H1 (cell line): ENCODE measurements around the gene DRD5. TPM values are rescaled to one million over a fixed set of nuclear protein-coding genes. Genes with fewer than 3 reads are reported as not detected.

Source experiments
- CTCF ChIA-PET: fragments of 300-600 bp; sonication (Branson Sonifier 250); formaldehyde crosslinking; loops from one replicate; lab custom pipeline; 2021; ENCODE audit not compliant: partially characterized antibody; lab: Charles Lee
- POLR2A ChIA-PET: fragments of 300-600 bp; sonication (Branson Sonifier 250); formaldehyde crosslinking; loops from one replicate; lab custom pipeline; 2021; ENCODE audit warnings: inconsistent platforms; ENCODE audit not compliant: partially characterized antibody; lab: Charles Lee
- DNase-seq, 2 experiments: peaks; one replicate each; pipeline versions ENCODE4 v3.0.0 to v3.0.0-alpha.2; 2010 to 2022; ENCODE audit warnings: low spot score in 2 of 2, low read depth in 1 of 2, mixed read lengths in 1 of 2
- FAIRE-seq: peaks from 2 replicates; lab custom pipeline; 2011; peaks lifted over from hg19 to GRCh38; lab: Jason Lieb, UNC
- H2AFZ ChIP-seq: 2 replicates; pipeline ENCODE4 v1.8.1; 2012; ENCODE audit warnings: low read length, inconsistent platforms
- H2AK5ac ChIP-seq: 2 replicates; pipeline ENCODE4 v1.6.1; 2013; ENCODE audit warnings: low read depth, low read length
- H2BK120ac ChIP-seq: replicated peaks from 2 replicates; pipeline ENCODE3; 2013; ENCODE audit warnings: low read depth, low read length, inconsistent platforms
- H2BK12ac ChIP-seq: 2 replicates; pipeline ENCODE4 v1.6.1; 2013; ENCODE audit warnings: low read depth, low read length
- H2BK15ac ChIP-seq: 2 replicates; pipeline ENCODE4 v1.6.1; 2013; ENCODE audit warnings: low read length
- H2BK20ac ChIP-seq: 2 replicates; pipeline ENCODE4 v1.6.1; 2013; ENCODE audit warnings: low read length
- H2BK5ac ChIP-seq: 2 replicates; pipeline ENCODE4 v1.6.1; 2013; ENCODE audit warnings: low read depth, low read length
- H3K14ac ChIP-seq: 2 replicates; pipeline ENCODE4 v1.6.1; 2013; ENCODE audit warnings: inconsistent platforms; ENCODE audit not compliant: insufficient read length
- H3K18ac ChIP-seq: 2 replicates; pipeline ENCODE4 v1.6.1; 2013; ENCODE audit warnings: low read length; ENCODE audit errors: extremely low read depth
- H3K23ac ChIP-seq: 2 replicates; pipeline ENCODE4 v1.6.1; 2013; ENCODE audit warnings: inconsistent platforms; ENCODE audit not compliant: insufficient read length
- H3K23me2 ChIP-seq: 2 replicates; pipeline ENCODE4 v1.6.1; 2013; ENCODE audit warnings: low read depth, low read length
- H3K27ac ChIP-seq: 2 replicates; pipeline ENCODE4 v1.6.1; 2011; ENCODE audit warnings: low read depth, low read length, inconsistent platforms
- H3K27me3 ChIP-seq, 4 experiments: replicated peaks in 1 of 4; 1 replicate in 1 of 4; 2 replicates in 3 of 4; pipeline versions ENCODE4 v1.6.1 to v1.8.1; 2011 to 2013; ENCODE audit warnings: low read length in 3 of 4, mild to moderate bottlenecking in 3 of 4, inconsistent platforms in 2 of 4, mixed read lengths in 2 of 4, moderate library complexity in 1 of 4; ENCODE audit not compliant: control insufficient read depth in 3 of 4, insufficient read depth in 3 of 4; ENCODE audit errors: extremely low read depth in 1 of 4
- H3K36me3 ChIP-seq, 4 experiments: 2 replicates each; pipeline versions ENCODE4 v1.6.1 to v1.8.1; 2011 to 2013; ENCODE audit warnings: mild to moderate bottlenecking in 4 of 4, low read length in 3 of 4, moderate library complexity in 2 of 4, control low read depth in 1 of 4, inconsistent platforms in 1 of 4; ENCODE audit not compliant: insufficient read depth in 4 of 4, control insufficient read depth in 2 of 4
- H3K4ac ChIP-seq: replicated peaks from 2 replicates; pipeline ENCODE3; 2013; ENCODE audit warnings: low read length, low read depth, mixed read lengths, inconsistent platforms; ENCODE audit not compliant: insufficient read length
- H3K4me1 ChIP-seq, 4 experiments: replicated peaks in 1 of 4; 1 replicate in 1 of 4; 2 replicates in 3 of 4; pipeline versions ENCODE4 v1.6.1 to v1.8.1; 2011 to 2013; ENCODE audit warnings: low read length in 3 of 4, inconsistent platforms in 2 of 4, mixed read lengths in 1 of 4; ENCODE audit not compliant: insufficient read depth in 4 of 4, control insufficient read depth in 3 of 4
- H3K4me2 ChIP-seq, 2 experiments: 2 replicates each; pipeline versions ENCODE4 v1.6.1 to v1.8.1; 2011 to 2013; ENCODE audit warnings: low read depth in 2 of 2, low read length in 2 of 2, control low read depth in 1 of 2, inconsistent platforms in 1 of 2, mild to moderate bottlenecking in 1 of 2; ENCODE audit not compliant: insufficient read depth in 1 of 2
- H3K4me3 ChIP-seq, 4 experiments: fragments of 200-600, 300-600 bp in 1 of 4; sonication (generic), shearing (Covaris generic), sonication (Bioruptor Twin) in 1 of 4; 2 replicates each; pipeline versions ENCODE4 v1.5.1 to v1.8.1; 2011 to 2016; ENCODE audit warnings: low read length in 4 of 4, low read depth in 3 of 4, control low read depth in 2 of 4, inconsistent platforms in 2 of 4, mild to moderate bottlenecking in 2 of 4, mixed read lengths in 1 of 4, moderate library complexity in 1 of 4; ENCODE audit not compliant: insufficient read depth in 2 of 4; ENCODE audit errors: extremely low read depth in 1 of 4
- H3K56ac ChIP-seq: replicated peaks from 2 replicates; pipeline ENCODE3; 2013; ENCODE audit warnings: low read depth, mild to moderate bottlenecking, mixed read lengths, low read length, inconsistent platforms; ENCODE audit not compliant: insufficient read length
- H3K79me1 ChIP-seq: 2 replicates; pipeline ENCODE4 v1.6.1; 2013; ENCODE audit warnings: low read depth, low read length, control low read depth
- H3K79me2 ChIP-seq, 2 experiments: 2 replicates each; pipeline versions ENCODE4 v1.6.1 to v1.8.1; 2012 to 2013; ENCODE audit warnings: low read length in 2 of 2, mild to moderate bottlenecking in 2 of 2, inconsistent platforms in 1 of 2; ENCODE audit not compliant: insufficient read depth in 2 of 2, control insufficient read depth in 1 of 2
- H3K9ac ChIP-seq, 4 experiments: replicated peaks in 1 of 4; 1 replicate in 1 of 4; 2 replicates in 3 of 4; pipeline versions ENCODE4 v1.6.1 to v1.8.1; 2011 to 2013; ENCODE audit warnings: low read depth in 3 of 4, low read length in 3 of 4, control low read depth in 2 of 4, mild to moderate bottlenecking in 2 of 4, moderate library complexity in 2 of 4, inconsistent platforms in 1 of 4; ENCODE audit errors: extremely low read depth in 1 of 4
- H3K9me3 ChIP-seq, 2 experiments: 2 replicates each; pipeline versions ENCODE4 v1.6.1 to v1.8.1; 2012 to 2013; ENCODE audit warnings: mild to moderate bottlenecking in 2 of 2, moderate library complexity in 2 of 2, control low read depth in 1 of 2, inconsistent platforms in 1 of 2, low read depth in 1 of 2, low read length in 1 of 2, mixed read lengths in 1 of 2; ENCODE audit not compliant: insufficient read depth in 2 of 2
- H4K20me1 ChIP-seq, 2 experiments: replicated peaks in 1 of 2; 2 replicates each; pipeline versions ENCODE3 to v1.8.1; 2011 to 2013; ENCODE audit warnings: inconsistent platforms in 2 of 2, low read length in 2 of 2, mild to moderate bottlenecking in 1 of 2; ENCODE audit not compliant: insufficient read depth in 2 of 2, control insufficient read depth in 1 of 2
- H4K5ac ChIP-seq: 2 replicates; pipeline ENCODE4 v1.6.1; 2013; ENCODE audit warnings: low read length, low read depth, mixed read lengths, inconsistent platforms; ENCODE audit not compliant: insufficient read length
- H4K8ac ChIP-seq: 2 replicates; pipeline ENCODE4 v1.8.0; 2013; ENCODE audit warnings: mild to moderate bottlenecking, moderate library complexity, low read length, inconsistent platforms; ENCODE audit not compliant: insufficient read depth; ENCODE audit errors: extremely low read depth
- H4K91ac ChIP-seq: replicated peaks from 2 replicates; pipeline ENCODE3; 2013; ENCODE audit warnings: low read length, mixed read lengths, inconsistent platforms; ENCODE audit not compliant: insufficient read length
- CTCF ChIP-seq, 3 experiments: IDR thresholded peaks; 1 replicate in 2 of 3; 2 replicates in 1 of 3; pipeline versions ENCODE4 v1.5.1 to v1.6.1; 2011; ENCODE audit warnings: low read length in 3 of 3, mild to moderate bottlenecking in 3 of 3, inconsistent platforms in 2 of 3, low read depth in 1 of 3, moderate library complexity in 1 of 3; ENCODE audit not compliant: insufficient read depth in 1 of 3; ENCODE audit errors: control extremely low read depth in 1 of 3
- TAF1 ChIP-seq: IDR thresholded peaks from 2 replicates; pipeline ENCODE4 v1.6.1; 2011; ENCODE audit warnings: mild to moderate bottlenecking, low read depth, low read length
- WGBS, 2 experiments: shearing (Covaris generic) in 1 of 2; methylation state at CpG; one replicate each; pipeline versions ENCODE4 v1.1.6 to v1.1.7; 2013 to 2015; ENCODE audit warnings: low lambda C conversion rate in 2 of 2, mixed read lengths in 2 of 2, inconsistent platforms in 1 of 2, low coverage in 1 of 2, missing lambda C conversion rate in 1 of 2; ENCODE audit not compliant: insufficient replicate concordance in 2 of 2, insufficient coverage in 1 of 2, insufficient read length in 1 of 2; ENCODE audit errors: extremely low coverage in 1 of 2, missing lambda C conversion rate in 1 of 2; 5-methylcytosine and 5-hydroxymethylcytosine counted together
- polyA plus RNA-seq, 7 experiments: library from polyadenylated mRNA; depleted of rRNA in 3 of 7; stranded (reverse) in 5 of 7; unstranded in 2 of 7; fragments of >200 nt in 5 of 7; fragments of 200-250 nt in 2 of 7; gene quantifications; 1 replicate in 5 of 7; 2 replicates in 1 of 7; 4 replicates in 1 of 7; pipeline versions ENCODE4 v1.2.1 to v1.2.3, GENCODE V29; 2011 to 2013; ENCODE audit warnings: missing spikeins in 2 of 7, mixed read lengths in 2 of 7
- total RNA-seq: library from RNA; stranded (reverse); fragmentation: NEBNext Ultra II Directional; extraction: Animal tissue kit (Norgen Biotek cat#: 25700); gene quantifications from 2 replicates; pipeline ENCODE4 v1.2.1, GENCODE V29; 2021

The DRD5 gene
- total and polyA plus RNA-seq, 2 of the 8 experiments (the other 6 are each of a cell fraction or from before 2014, with no cell fraction given), result 0.11 to 0.21 TPM

- Histone ChIP-seq H3K9ac (no peak overlapping the region; a peak in 1 of 7 replicates), H4K20me1 (no peaks in the 10 kb centered on the region), H3K18ac (no peak overlapping the region), H3K4me3 (no peak overlapping the region), H2BK120ac (no peak overlapping the region), H4K5ac (no peak overlapping the region), H2BK15ac (no peak overlapping the region), H3K23ac (no peak overlapping the region), H3K4me2 (no peak overlapping the region), H3K4me1 (peaks cover 0 to 3% (median 0%) of the 10 kb centered on the region in 4 experiments; a peak in 2 of 7 replicates), H4K91ac (no peak overlapping the region), H2BK5ac (no peak overlapping the region), H3K27ac (no peak overlapping the region), H3K27me3 (no peaks in the 10 kb centered on the region)
- WGBS, 2 experiments, result 84% methylated on average over 5 of the region's 5 CpGs; no CpG with 5 or more reads in 1 of the 2 experiments
- no peak for DNase-seq
- TF ChIP-seq CTCF (IDR thresholded peaks at IDR 0.05; ENCODE audit: control extremely low read depth in 1 of 3, insufficient read depth in 1 of 3, low read depth in 1 of 3, low read length in 3 of 3) (peak in 1 of 3 experiments; percentile 11; a peak in 1 of 4 replicates), TAF1 (no peak)
- TF ChIP-seq, all 59 proteins: peak for 1
- Histone ChIP-seq H2BK20ac (no peak overlapping the region), H3K23me2 (no peaks in the 10 kb centered on the region), H3K79me2 (no peaks in the 10 kb centered on the region), H3K14ac (no peak overlapping the region), H4K8ac (no peak overlapping the region; the same call in 1 of the 2 replicates), H3K56ac (no peak overlapping the region), H3K36me3 (no peaks in the 10 kb centered on the region), H2BK12ac (no peak overlapping the region), H2AK5ac (no peak overlapping the region), H3K4ac (no peak overlapping the region), H2AFZ (peak overlapping the region; percentile 81), H3K79me1 (no peaks in the 10 kb centered on the region), H3K9me3 (0 out of 4 replicates have a peak, but pooled peaks cover under 1 to 2% of the 10 kb centered on the region in 2 experiments)
- FAIRE-seq, result no peak
- POLR2A ChIA-PET, result no interaction called here
- CTCF ChIA-PET, result no interaction called here
These were observed 23.5 kb downstream of the DRD5 start for GRCh38 chr4:9804918-9805317.
